ENCODE data around the gene CNKSR1. TPM values are rescaled to one million over a fixed set of nuclear protein-coding genes. Genes with fewer than 3 reads are reported as not detected.

The CNKSR1 gene
- total and polyA plus RNA-seq, 2 donors (not counting 1 experiment from before 2014, with no cell fraction given), result not detected

GRCh38 chr1:26158271-26158907 lies 18.9 kb upstream of the CNKSR1 start:
- H3K79me2 ChIP-seq (ENCODE audit: control insufficient read depth, insufficient read depth, low read length), result no peaks in the 10 kb centered on the region
- H3K4me3 ChIP-seq (replicated peaks in 1 of 4; ENCODE audit: control extremely low read depth in 1 of 4, insufficient read depth in 1 of 4, low read depth in 3 of 4, low read length in 4 of 4), result no peak overlapping the region
- peaks cover 2% of the 10 kb centered on the region for H3K4me1 ChIP-seq (ENCODE audit: control insufficient read depth, extremely low read depth, insufficient read depth, low read length)
- H3K27ac ChIP-seq (ENCODE audit: insufficient read depth, low read length), result no peak overlapping the region
- no peak for TF ChIP-seq CTCF (conservative IDR thresholded peaks at IDR 0.05 in 1 of 2, IDR thresholded peaks at IDR 0.05 in 1 of 2; ENCODE audit: low read depth in 1 of 2, low read length in 2 of 2)
- no peak for TF ChIP-seq EZH2 (IDR thresholded peaks at IDR 0.05; ENCODE audit: low read length, missing control alignments)
- no peak overlapping the region for H3K4me2 ChIP-seq (ENCODE audit: extremely low read depth, insufficient read depth, low read length)
- H3K36me3 ChIP-seq (ENCODE audit: control insufficient read depth, insufficient read depth, low read length), result no peaks in the 10 kb centered on the region
- no peaks in the 10 kb centered on the region for H4K20me1 ChIP-seq (ENCODE audit: control insufficient read depth, extremely low read depth, insufficient read depth, low read length)
- no peak for DNase-seq (ENCODE audit: low read depth in 2 of 2)
- no peak overlapping the region for H2AFZ ChIP-seq (ENCODE audit: low read length)
- H3K9ac ChIP-seq (ENCODE audit: insufficient read depth, low read length), result no peak overlapping the region
- no peaks in the 10 kb centered on the region for H3K9me3 ChIP-seq (ENCODE audit: control insufficient read depth, insufficient read depth, low read depth, low read length)
- peaks cover 10% of the 10 kb centered on the region for H3K27me3 ChIP-seq (ENCODE audit: control insufficient read depth, insufficient read depth, low read length)

- peaks cover 10% of the 10 kb centered on the region for H3K27me3 ChIP-seq (ENCODE audit: control insufficient read depth, insufficient read depth, low read length)
- H3K36me3 ChIP-seq (ENCODE audit: control insufficient read depth, insufficient read depth, low read length), result no peaks in the 10 kb centered on the region
- TF ChIP-seq CTCF (conservative IDR thresholded peaks at IDR 0.05 in 1 of 2, IDR thresholded peaks at IDR 0.05 in 1 of 2; ENCODE audit: low read depth in 1 of 2, low read length in 2 of 2) (no peak), EZH2 (IDR thresholded peaks at IDR 0.05; ENCODE audit: low read length, missing control alignments) (no peak)
- H4K20me1 ChIP-seq (ENCODE audit: control insufficient read depth, extremely low read depth, insufficient read depth, low read length), result no peaks in the 10 kb centered on the region
- no peak for DNase-seq (ENCODE audit: low read depth in 2 of 2)
- H3K9ac ChIP-seq (ENCODE audit: insufficient read depth, low read length), result no peak within 1 kb of the TSS
- H3K4me3 ChIP-seq (replicated peaks in 1 of 4; ENCODE audit: control extremely low read depth in 1 of 4, insufficient read depth in 1 of 4, low read depth in 3 of 4, low read length in 4 of 4), result no peak within 1 kb of the TSS
- no peaks in the 10 kb centered on the region for H3K9me3 ChIP-seq (ENCODE audit: control insufficient read depth, insufficient read depth, low read depth, low read length)
- no peak within 1 kb of the TSS for H3K4me2 ChIP-seq (ENCODE audit: extremely low read depth, insufficient read depth, low read length)
- H3K27ac ChIP-seq (ENCODE audit: insufficient read depth, low read length), result no peak within 1 kb of the TSS
- no peak within 1 kb of the TSS for H2AFZ ChIP-seq (ENCODE audit: low read length)
- no peaks in the 10 kb centered on the region for H3K79me2 ChIP-seq (ENCODE audit: control insufficient read depth, insufficient read depth, low read length)
- H3K4me1 ChIP-seq (ENCODE audit: control insufficient read depth, extremely low read depth, insufficient read depth, low read length), result peaks cover 2% of the 10 kb centered on the region
These were observed 18.2 kb upstream of the CNKSR1 start, which contains the start of gene FAM110D for GRCh38 chr1:26158908-26159742. Gene FAM110D (plus strand): TSS chr1:26159079. CDS start chr1:26161292, 2,213 bp downstream.

GRCh38 chr1:26159743-26160039 lies 17.6 kb upstream of the CNKSR1 start:
- no peak for DNase-seq (ENCODE audit: low read depth in 2 of 2)
- Histone ChIP-seq H3K4me2 (ENCODE audit: extremely low read depth, insufficient read depth, low read length) (no peak overlapping the region), H3K36me3 (ENCODE audit: control insufficient read depth, insufficient read depth, low read length) (no peaks in the 10 kb centered on the region), H2AFZ (ENCODE audit: low read length) (no peak overlapping the region), H3K27ac (ENCODE audit: insufficient read depth, low read length) (no peak overlapping the region), H3K9ac (ENCODE audit: insufficient read depth, low read length) (no peak overlapping the region), H3K4me1 (ENCODE audit: control insufficient read depth, extremely low read depth, insufficient read depth, low read length) (peaks cover 2% of the 10 kb centered on the region), H3K9me3 (ENCODE audit: control insufficient read depth, insufficient read depth, low read depth, low read length) (no peaks in the 10 kb centered on the region), H3K27me3 (ENCODE audit: control insufficient read depth, insufficient read depth, low read length) (peaks cover 10% of the 10 kb centered on the region), H4K20me1 (ENCODE audit: control insufficient read depth, extremely low read depth, insufficient read depth, low read length) (no peaks in the 10 kb centered on the region), H3K79me2 (ENCODE audit: control insufficient read depth, insufficient read depth, low read length) (no peaks in the 10 kb centered on the region), H3K4me3 (replicated peaks in 1 of 4; ENCODE audit: control extremely low read depth in 1 of 4, insufficient read depth in 1 of 4, low read depth in 3 of 4, low read length in 4 of 4) (no peak overlapping the region)
- no peak for TF ChIP-seq CTCF (conservative IDR thresholded peaks at IDR 0.05 in 1 of 2, IDR thresholded peaks at IDR 0.05 in 1 of 2; ENCODE audit: low read depth in 1 of 2, low read length in 2 of 2)

All from fibroblast of lung (primary cell).